Dermis microvascular lymphatic vessel endothelial cell (primary cell): ENCODE results near the gene EXPH5. TPM values are rescaled to one million over a fixed set of nuclear protein-coding genes. Genes with fewer than 3 reads are reported as not detected.
A peak's percentile ranks its signal among the peaks of the same experiment; 100 is the strongest.

Source experiments
- DNase-seq, 2 donors: peaks; one replicate each; pipeline versions ENCODE4 v3.0.0 to v3.0.0-alpha.2; 2010; ENCODE audit warnings: low read depth in 2 of 2
- total RNA-seq: library from RNA; depleted of rRNA; stranded (reverse); fragments of >200 nt; gene quantifications from 2 replicates; pipeline ENCODE4 v1.2.1, GENCODE V29; 2014

Gene EXPH5
- total RNA-seq, 1 donor from 2014 or later, result under 0.01 TPM

DNA sequence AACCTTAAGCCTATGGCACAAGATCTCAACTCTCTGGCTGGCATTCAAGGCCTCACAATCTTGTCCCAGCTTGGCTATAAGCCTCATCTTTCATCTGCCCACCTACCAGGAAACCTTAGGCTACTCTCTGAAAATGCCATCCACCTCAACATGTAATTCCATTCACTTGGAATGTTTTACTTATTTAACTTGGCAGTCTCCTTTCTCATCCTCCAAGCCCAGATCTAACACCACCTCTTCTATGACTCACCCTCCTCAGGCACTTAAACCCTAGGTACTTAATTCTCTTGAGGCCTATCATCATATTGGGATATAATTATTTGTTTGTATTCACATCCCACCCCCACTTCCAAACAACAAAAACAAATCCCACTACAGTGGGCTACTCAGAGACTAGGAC lies 110.4 kb downstream of the EXPH5 start:
- DNase-seq, result no peak

DNA sequence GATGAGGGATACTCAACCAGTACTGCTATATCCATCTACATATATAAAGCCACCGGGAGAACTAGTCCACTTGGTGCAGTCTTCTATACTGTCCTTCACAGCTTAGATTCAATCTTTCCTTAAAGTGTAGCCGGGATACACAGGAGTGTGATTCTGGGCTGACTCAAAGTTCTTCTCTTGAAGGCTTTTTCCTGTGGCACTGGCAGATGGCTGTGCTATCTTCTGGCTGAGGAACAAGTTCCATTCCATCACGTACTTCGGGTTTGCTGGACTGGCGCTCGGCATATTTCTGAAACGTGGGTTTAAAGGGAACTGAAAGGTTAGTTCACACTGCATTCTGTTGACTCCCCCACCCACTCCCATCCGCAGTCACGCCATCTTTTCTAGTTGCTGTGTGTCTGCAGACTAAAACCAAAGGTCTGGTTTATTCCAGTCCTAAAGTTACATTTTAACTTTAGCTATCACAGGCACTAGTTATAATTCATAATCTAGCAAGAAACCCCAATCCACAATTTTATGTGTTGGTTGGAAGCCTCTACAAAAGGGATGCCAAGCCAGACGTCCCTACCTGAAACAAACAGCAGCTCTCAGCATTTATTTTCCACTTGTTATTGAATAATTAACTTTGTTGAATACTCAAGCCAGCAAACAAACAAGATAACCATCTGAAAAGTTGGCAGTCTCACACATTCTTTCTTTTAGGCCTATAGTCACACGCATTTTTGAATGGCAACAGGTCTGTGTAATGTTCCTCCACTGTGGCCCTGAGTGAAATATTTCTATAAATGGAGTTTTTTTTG lies 118.7 kb downstream of the EXPH5 start:
- DNase-seq, result no peak

DNA sequence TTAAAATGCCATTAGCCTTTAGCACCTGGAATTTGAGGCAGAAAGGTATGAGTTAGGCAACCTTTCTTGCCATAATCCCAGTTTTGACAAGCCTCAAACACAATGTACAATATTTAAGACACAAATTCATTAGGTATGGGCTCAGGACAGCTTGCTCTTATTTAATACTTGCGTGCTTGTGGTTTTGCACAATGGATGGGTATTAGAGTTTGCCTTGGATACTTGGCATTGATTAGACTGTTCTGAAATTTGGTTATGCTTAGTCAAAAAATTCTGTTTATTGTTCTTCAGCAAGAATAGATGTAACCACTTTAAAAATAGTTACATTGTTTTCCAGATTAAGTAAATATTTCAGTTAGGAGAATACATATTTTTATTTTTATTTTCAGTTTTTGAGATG lies 120.9 kb downstream of the EXPH5 start:
- no peak for DNase-seq

DNA sequence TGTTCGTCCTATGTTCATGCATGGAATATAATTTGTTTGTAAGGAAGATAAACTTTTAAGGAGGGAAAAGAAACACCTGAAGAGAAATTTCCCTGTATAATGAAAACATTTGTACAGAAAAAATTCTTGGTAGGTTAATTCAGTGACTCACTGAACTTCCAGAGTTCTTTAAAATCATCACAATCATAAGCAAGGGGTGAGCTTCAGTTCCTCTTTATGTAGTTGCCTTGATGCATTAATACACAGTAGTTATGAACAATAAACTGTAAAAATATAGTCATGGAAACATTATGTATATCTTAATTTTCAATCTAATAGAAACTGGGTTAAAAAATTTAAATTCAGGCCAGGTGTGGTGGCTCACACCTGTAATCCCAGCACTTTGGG lies 125.1 kb downstream of the EXPH5 start:
- no peak for DNase-seq

DNA sequence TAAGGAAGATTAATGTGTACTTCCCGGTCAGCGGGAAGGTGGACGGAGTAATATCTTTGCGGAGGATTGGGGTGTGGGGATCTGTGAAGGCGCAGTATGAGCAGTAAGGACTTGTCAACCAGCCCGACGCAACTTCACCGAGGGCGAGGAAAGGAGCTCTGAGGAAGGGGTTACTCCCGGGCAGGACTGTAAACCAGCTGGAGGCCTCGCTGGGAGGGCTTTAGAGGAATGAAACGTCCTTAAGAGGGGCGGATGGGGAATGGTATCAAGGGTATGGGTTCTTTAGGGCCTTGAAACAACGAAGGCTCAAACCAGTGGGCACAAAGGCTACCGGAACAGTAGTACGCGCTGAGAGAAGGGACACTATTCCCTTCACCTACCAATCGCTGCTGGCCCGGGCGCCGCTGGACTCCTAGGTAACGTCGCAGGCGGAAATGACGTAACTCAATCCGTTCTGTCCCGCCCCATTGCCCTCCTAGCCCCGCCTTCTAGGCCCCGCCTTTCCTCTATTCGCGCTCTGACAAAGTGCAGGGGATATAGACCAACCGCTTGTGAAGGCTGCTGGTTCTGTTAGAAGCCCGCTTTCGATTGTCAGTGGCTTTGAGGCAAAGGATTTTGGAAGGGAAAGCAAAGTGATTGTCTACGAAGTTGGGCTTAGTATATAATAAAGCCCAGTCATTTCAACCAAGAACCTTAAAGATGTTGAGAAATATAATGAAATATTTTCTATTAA lies 126.3 kb downstream of the EXPH5 start, which contains the start of gene C11orf65:
C11orf65 (minus strand) TSS at position 439 of the 733 bp plus-strand sequence. CDS start 5,970 bp downstream, outside the sequence.
- peak; percentile 96 to 99 for DNase-seq

DNA sequence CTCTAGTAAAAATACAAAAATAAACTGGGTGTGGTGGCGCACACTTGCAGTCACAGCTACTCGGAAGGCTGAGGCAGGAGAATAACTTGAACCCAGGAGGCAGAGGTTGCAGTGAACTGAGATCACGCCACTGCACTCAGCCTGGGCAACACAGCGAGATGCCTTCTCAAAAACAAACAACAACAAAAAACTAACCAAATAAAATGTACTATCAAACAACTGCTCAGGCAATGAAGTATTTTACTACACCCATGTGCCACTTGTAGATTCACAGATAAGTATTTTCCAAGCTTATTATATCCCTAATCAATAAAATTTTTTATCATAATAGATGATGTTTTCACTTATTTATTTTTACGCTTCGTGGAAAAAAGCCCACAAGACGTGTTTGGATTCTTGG lies 127.2 kb downstream of the EXPH5 start:
- no peak for DNase-seq

Other genes starting within 250 kb of the EXPH5 start
- gene C11orf65, start 126.2 kb downstream of the EXPH5 start, total RNA-seq, result not detected in 2 replicates
- gene POGLUT3, start 95.4 kb downstream of the EXPH5 start, total RNA-seq, result 12.9 and 15.3 TPM in 2 replicates
- 48.9 and 68.4 TPM in 2 replicates for gene DDX10, start 71.3 kb upstream of the EXPH5 start, total RNA-seq